ENCODE measurements around the gene HERC2. TPM values are rescaled to one million over a fixed set of nuclear protein-coding genes. Genes with fewer than 3 reads are reported as not detected.
A peak's percentile ranks its signal among the peaks of the same experiment; 100 is the strongest.

HERC2 gene
- total and polyA plus RNA-seq, 2 experiments from 2014 or later = 37.7 to 64.4 TPM

DNA sequence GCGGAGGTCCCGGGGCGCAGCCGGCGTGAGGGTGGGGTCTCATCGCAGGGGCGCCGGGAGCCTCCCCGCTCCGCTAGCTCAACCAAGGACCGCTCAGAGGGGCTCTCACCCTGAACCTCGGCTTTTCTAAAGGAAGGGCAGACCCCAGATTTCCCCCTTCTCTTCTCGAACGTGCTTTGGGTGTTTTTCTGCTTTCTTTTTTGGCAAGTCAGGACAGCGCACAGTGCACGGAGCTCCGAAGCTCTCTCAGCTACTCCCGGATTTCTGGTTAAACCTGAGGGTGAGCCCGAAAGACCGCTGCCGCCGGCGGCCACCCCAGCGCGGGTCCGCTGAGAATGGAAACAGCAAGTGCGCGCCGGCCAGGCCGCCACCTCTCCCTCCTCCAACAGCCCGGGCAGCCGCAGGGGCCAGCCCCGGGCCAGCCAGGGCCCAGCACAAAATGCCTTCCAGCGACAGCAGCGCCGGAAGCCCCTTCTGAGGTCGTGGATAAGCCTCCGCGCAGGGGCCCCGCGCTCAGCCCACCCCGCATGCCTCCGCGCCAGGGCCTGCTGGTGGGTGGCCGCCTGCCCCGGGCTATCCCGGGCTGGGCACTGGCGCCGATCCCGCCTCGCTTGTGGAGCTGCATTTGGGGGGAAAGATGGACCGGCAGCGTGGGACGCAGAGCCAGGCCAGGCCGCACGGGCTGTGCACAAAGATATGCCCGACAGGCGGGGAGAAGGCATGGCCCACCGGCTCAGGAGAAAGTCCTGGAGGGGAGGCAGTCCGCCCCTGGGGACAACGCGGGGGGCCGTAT, 214.7 kb downstream of the HERC2 start:
- no peaks in the 10 kb centered on the region for H3K9me3 ChIP-seq (ENCODE audit: low read depth)
- peak overlapping the region; percentile 25 for H3K4me3 ChIP-seq
- TF ChIP-seq, protein P1, sequence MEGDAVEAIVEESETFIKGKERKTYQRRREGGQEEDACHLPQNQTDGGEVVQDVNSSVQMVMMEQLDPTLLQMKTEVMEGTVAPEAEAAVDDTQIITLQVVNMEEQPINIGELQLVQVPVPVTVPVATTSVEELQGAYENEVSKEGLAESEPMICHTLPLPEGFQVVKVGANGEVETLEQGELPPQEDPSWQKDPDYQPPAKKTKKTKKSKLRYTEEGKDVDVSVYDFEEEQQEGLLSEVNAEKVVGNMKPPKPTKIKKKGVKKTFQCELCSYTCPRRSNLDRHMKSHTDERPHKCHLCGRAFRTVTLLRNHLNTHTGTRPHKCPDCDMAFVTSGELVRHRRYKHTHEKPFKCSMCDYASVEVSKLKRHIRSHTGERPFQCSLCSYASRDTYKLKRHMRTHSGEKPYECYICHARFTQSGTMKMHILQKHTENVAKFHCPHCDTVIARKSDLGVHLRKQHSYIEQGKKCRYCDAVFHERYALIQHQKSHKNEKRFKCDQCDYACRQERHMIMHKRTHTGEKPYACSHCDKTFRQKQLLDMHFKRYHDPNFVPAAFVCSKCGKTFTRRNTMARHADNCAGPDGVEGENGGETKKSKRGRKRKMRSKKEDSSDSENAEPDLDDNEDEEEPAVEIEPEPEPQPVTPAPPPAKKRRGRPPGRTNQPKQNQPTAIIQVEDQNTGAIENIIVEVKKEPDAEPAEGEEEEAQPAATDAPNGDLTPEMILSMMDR (IDR thresholded peaks at IDR 0.05; ENCODE audit: low read depth, low read length) = no peak
- H3K27ac ChIP-seq = no peak overlapping the region
- H3K27me3 ChIP-seq = peaks cover 28% of the 10 kb centered on the region
- peaks cover 9% of the 10 kb centered on the region for H3K36me3 ChIP-seq
- DNase-seq (ENCODE audit: low read depth in 1 of 2, low spot score in 1 of 2) = peak; percentile 40 to 50
- no peaks in the 10 kb centered on the region for H3K4me1 ChIP-seq (ENCODE audit: low read depth)

DNA sequence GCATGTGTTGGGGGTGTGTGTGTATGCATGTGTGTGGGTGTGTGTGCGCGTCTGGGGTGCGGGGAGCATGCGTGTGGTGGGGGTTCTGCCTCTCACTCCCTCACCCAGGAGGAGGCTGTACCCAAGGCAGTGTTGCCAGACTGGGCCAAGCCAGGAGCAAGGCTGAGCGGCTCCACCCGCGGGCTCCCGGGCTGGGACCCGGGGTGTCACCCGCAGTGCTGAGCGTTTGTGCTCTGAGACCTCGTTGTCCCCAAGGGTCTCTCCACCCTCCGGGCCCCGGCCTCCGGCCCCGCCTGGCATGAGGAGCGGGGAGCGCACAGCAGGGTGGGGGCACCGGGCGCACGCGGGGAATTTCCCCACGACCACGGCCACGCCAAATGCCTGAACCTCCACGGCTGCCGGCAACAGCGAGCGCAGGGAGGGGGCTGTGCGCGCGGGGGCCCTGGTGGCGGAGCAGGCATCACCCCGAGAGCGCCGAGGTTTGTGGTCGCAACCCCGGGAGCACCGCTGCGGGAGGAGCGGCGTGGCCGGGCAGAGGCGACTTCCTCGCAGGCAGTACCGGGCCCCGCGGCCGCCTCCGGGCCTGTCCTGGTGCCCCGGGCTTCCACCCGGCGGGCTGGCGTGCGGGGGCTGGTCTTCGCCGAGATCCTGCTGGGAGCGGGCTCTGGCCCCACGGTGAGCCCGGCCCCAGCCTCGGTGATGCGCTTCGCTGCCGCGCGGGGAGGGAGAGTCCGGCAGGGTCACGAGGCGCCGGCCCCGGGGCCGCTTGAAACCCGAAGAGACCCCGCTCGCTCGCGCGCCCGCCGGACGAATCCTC, 215.5 kb downstream of the HERC2 start:
- Histone ChIP-seq H3K4me3 (peak overlapping the region; percentile 25), H3K9me3 (ENCODE audit: low read depth) (no peaks in the 10 kb centered on the region), H3K27ac (no peak overlapping the region), H3K27me3 (peaks cover 30% of the 10 kb centered on the region), H3K4me1 (ENCODE audit: low read depth) (no peaks in the 10 kb centered on the region), H3K36me3 (peaks cover 2% of the 10 kb centered on the region)
- TF ChIP-seq, protein P1 (IDR thresholded peaks at IDR 0.05; ENCODE audit: low read depth, low read length) = no peak
- DNase-seq (ENCODE audit: low read depth in 1 of 2, low spot score in 1 of 2) = peak; percentile 21 to 43

- TF ChIP-seq, protein P1 (IDR thresholded peaks at IDR 0.05; ENCODE audit: low read depth, low read length) = no peak
- no peaks in the 10 kb centered on the region for H3K9me3 ChIP-seq (ENCODE audit: low read depth)
- no peaks in the 10 kb centered on the region for H3K4me1 ChIP-seq (ENCODE audit: low read depth)
- no peak overlapping the region for H3K4me3 ChIP-seq
- H3K36me3 ChIP-seq = no peaks in the 10 kb centered on the region
- no peak overlapping the region for H3K27ac ChIP-seq
- DNase-seq (ENCODE audit: low read depth in 1 of 2, low spot score in 1 of 2) = no peak
- peaks cover 37% of the 10 kb centered on the region for H3K27me3 ChIP-seq
Measured at GRCh38 chr15:28105793-28106192, 216.2 kb downstream of the HERC2 start.

DNA sequence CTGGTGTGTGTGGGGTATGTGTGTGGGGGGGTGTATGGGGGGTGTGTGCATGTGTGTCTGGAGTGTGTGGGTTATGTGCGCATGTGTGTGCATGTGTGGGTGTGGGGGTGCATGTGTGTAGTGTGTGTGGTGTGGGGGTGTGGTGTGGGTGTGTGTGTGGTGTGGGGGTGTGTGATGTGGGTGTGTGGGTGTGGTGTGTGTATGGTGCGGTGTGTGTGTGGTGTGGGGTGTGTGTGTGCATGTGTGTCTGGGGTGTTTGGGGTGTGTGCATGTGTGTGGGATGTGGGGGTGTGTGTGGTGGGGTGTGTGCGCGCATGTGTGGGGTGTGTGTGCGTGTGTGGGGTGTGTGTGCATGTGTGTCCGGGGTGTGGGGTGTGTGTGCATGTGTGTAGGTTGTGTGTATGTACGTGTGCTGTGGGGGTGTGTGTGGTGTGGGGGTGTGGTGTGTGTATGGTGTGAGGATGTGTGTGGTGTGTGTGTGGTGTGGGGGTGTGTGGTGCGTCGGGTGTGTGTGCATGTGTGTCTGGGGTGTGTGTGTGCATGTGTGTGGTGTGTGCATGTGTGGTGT, 216.7 kb downstream of the HERC2 start:
- H3K4me3 ChIP-seq = no peak overlapping the region
- peaks cover 42% of the 10 kb centered on the region for H3K27me3 ChIP-seq
- DNase-seq (ENCODE audit: low read depth in 1 of 2, low spot score in 1 of 2) = no peak
- no peaks in the 10 kb centered on the region for H3K4me1 ChIP-seq (ENCODE audit: low read depth)
- no peaks in the 10 kb centered on the region for H3K9me3 ChIP-seq (ENCODE audit: low read depth)
- no peaks in the 10 kb centered on the region for H3K36me3 ChIP-seq
- TF ChIP-seq, protein P1 (IDR thresholded peaks at IDR 0.05; ENCODE audit: low read depth, low read length) = no peak
- no peak overlapping the region for H3K27ac ChIP-seq

GRCh38 chr15:28104326-28104725, 217.7 kb downstream of the HERC2 start:
- Histone ChIP-seq H3K36me3 (no peaks in the 10 kb centered on the region), H3K27me3 (peaks cover 52% of the 10 kb centered on the region), H3K9me3 (ENCODE audit: low read depth) (no peaks in the 10 kb centered on the region), H3K4me3 (no peak overlapping the region), H3K4me1 (ENCODE audit: low read depth) (no peaks in the 10 kb centered on the region), H3K27ac (no peak overlapping the region)
- DNase-seq (ENCODE audit: low read depth in 1 of 2, low spot score in 1 of 2) = no peak
- TF ChIP-seq, protein P1 (IDR thresholded peaks at IDR 0.05; ENCODE audit: low read depth, low read length) = no peak

Data from cardiac muscle cell (in vitro differentiated cells and primary cell).